TTC549 (cell line): ENCODE measurements around the gene UCHL1.
"Not testable (repeated sequence)": the region's sequence is repeated elsewhere in the genome, so short reads cannot be mapped to it uniquely, and the experiment has no call there.

ENCODE experiments used
- FAIRE-seq: peaks from 2 replicates; lab custom pipeline; 2012; peaks lifted over from hg19 to GRCh38; lab: Jason Lieb, UNC

The UCHL1 gene

DNA sequence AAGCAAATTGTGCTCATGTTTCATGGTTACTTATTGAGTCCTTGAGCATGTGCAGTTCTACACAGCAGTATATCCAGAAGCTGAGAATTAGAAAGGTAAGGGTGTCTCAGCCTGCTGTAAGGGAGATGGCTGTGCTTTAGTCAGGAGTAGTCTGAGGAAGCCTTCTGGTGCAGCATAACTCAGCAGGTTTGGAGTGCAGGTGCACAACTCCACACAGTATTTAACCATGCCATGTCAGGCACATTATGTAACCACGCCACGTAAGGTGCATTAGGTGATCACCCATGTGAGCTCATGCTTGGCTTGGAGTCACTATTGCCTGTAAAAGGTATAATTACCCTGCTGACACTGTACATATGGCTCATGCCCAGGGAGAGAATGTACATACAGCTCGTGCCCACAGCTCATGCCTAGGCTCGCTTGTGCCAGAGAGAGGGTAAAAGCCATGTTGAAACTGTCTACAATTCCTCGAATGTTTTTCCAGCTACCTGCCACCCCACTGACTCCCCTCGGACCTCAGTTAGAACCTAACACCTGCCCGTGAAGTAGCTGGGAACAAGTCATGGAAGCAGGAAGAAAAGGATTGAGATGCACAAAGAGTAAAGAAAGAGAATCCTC is 37.8 kb downstream of the UCHL1 start:
- FAIRE-seq: no peak

GRCh38 chr4:41296995-41297394 is 40.3 kb downstream of the UCHL1 start:
- no peak for FAIRE-seq

DNA sequence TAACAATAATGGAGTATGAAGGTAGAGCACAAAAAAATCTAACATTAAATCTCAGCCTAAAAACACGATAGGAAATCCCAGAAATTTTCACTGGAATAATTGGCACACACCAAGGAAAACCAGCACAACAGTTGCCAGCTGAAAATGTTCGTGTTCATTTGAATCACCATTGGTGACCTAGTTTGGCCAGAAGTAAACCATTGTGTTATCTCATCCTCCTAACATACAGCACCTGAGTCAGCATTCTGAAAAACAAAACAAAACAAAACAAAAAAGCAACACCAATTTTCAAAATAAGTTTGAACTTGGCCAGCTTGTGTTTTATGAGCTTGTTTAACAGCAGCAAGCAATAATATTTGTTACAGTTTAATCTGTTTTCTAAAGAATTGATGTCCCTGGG is 41.1 kb downstream of the UCHL1 start:
- no peak for FAIRE-seq

DNA sequence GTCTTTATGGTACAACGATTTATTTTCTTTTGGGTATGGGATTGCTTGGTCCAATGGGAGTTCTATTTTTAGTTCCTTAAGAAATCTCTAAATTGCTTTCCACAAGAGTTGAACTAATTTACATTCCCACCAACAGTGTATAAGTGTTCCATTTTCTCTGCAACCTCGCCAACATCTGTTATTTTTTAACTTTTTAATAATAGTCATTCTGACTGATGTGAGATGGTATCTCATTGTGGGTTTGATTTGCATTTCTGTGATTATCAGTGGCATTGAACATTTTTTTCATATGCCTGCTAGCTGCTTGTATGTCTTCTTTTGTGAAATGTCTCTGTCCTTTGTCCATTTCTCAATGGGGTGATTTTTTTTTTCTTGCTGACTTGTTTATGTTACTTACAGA is 42.8 kb downstream of the UCHL1 start:
- FAIRE-seq: no peak

- no peak for FAIRE-seq
These were observed 44.4 kb downstream of the UCHL1 start for GRCh38 chr4:41301137-41301536.

DNA sequence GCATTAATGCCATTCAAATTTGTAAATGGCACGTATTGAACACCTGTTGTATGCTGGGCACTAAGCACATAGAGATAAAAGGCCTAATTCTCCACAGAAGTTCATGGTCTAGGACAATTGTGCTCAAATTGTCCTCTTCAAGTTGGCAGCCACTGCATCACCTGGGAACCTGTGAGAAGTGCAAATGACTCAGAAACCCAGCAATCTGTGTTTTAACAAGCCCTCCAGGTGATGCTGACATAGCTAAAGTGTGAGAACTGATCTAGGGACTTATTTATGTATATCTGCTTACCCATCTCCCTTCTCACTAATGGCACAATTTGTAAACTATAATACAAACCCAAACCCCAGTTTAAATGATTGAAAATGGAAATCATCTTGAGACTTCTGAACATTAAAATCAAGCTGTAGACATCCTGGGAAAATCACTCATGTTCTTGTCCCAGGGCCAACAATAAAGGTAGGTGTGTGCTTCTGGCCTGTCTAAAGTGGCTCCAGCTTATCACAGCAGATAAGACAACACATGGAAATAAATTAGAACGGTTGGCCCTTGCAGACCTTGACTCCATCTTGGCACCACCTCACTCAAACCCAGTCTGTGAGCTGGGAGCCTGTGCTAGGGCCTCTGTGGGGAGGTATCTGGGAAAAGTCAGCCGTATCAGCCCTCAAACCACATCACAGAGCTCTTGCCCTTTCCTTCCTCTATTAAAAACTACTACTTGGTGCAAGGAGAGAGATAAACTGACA is 46.8 kb downstream of the UCHL1 start:
- FAIRE-seq: no peak

- no peak for FAIRE-seq
These were observed 47.5 kb downstream of the UCHL1 start for GRCh38 chr4:41304221-41304620.

DNA sequence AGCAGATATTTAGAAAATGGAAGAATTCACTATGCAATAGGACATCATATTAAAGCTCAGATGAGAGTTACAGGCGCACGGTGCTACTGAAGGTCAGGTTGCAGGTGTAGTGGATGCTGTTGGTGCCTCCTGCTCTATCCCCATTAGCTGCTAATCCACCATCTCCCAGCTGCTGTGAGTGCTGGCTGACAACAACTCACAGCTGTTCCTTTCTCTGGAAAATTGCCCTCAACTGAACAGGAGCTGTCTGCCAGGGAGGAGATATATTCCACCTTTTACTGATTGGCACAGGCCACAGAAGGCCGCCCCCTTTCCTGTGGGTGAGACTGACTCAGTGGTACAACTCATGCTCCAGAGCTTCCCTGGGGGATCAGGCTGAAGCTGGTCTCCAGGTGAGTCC is 48.7 kb downstream of the UCHL1 start:
- FAIRE-seq: no peak

DNA sequence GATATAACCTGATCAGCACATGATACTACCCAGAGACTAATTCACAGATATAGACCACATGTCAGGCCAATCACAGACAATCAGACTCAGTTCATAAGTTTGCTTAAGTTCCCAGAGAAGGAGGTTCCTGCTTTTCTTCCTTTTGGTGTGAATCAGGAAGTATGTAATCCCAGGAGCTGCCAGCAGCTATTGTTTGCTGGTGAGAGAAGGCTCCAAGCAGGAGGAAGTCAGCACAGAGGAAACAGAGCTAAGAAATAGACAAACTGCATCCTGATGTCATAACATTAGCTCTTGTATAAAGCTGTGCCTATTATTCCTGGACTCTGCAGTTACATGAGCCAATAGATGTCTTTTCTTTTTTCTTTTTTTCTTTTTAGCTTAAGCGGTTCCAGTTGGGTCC is 50.9 kb downstream of the UCHL1 start:
- no peak for FAIRE-seq

DNA sequence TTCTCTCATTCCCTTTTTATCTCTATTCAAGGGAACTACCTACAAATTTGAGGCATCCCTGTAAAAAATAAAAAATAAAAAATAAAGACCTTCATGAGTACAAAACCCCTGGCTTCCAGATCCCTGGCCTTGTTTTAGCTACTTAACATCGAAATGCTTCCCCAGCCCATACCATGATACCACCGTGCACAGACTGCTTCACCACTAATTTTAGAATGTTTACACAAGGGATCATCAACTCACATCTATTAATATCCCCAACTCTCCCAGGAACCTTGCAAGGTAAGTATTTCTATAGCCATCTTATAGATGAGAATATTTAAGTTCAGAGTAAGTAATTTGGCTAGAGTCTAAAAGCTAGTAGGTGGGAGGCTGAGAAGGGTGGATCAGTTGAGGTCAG is 51.7 kb downstream of the UCHL1 start:
- FAIRE-seq: no peak

DNA sequence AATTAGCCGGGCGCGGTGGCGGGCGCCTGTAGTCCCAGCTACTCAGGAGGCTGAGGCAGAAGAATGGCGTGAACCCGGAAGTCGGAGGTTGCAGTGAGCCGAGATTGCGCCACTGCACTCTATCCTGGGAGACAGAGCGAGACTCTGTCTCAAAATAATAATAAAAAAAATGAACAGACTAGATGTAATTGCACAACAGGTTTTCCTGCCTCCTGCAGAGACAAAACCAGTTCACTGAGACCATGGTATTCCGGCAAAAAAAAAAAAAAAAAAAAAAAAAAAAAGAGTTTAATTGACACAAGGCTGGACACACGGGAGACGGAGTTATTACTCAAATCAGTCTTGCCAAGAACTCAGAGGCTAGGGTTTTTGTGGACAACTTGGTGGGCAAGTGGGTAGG is 58.7 kb downstream of the UCHL1 start:
- FAIRE-seq: not testable (repeated sequence)

- FAIRE-seq: no peak
These were observed 59.1 kb downstream of the UCHL1 start for GRCh38 chr4:41315862-41316261.
